ENCODE measurements around the gene RBM6. TPM values are rescaled to one million over a fixed set of nuclear protein-coding genes. Genes with fewer than 3 reads are reported as not detected.

The RBM6 gene
- total and polyA plus RNA-seq, 2 of the 4 experiments (the other 2 are of a cell fraction), result 38.5 to 64.6 TPM

DNA sequence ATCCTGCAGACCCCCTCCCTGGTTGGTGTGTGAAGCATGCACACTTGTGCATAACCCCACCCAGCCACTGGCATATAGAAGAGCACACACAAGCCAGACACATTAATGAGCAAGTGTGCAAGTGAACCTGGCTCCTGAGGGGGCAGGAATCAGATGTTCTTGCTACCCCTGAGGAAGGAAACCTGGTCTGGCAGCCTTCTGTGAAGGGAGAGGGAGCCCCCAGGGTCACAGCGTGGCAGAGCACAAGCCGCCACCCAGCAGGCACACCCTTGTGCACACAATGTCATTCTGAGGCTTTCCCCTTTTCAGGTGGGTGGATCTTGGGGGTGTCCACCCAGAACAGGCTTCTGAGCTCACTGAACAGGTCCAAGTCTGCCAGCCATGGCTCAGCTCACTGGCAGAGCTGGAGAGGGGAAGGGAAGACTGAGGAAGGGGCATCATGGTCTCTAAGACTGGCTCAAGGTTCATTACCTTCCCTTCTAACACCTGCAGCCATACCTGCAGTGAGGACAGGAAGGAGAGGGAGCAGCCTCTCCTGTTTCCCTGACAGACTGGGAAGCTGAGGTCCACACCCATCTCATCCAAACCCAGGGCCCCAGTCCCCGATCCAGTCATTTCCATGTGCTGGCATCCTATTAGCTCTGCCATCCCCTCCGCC lies 183.6 kb downstream of the RBM6 start (continued):
- no peak for TF ChIP-seq MAZ (IDR thresholded peaks at IDR 0.05; ENCODE audit: borderline replicate concordance, low read depth, low read length)

DNA sequence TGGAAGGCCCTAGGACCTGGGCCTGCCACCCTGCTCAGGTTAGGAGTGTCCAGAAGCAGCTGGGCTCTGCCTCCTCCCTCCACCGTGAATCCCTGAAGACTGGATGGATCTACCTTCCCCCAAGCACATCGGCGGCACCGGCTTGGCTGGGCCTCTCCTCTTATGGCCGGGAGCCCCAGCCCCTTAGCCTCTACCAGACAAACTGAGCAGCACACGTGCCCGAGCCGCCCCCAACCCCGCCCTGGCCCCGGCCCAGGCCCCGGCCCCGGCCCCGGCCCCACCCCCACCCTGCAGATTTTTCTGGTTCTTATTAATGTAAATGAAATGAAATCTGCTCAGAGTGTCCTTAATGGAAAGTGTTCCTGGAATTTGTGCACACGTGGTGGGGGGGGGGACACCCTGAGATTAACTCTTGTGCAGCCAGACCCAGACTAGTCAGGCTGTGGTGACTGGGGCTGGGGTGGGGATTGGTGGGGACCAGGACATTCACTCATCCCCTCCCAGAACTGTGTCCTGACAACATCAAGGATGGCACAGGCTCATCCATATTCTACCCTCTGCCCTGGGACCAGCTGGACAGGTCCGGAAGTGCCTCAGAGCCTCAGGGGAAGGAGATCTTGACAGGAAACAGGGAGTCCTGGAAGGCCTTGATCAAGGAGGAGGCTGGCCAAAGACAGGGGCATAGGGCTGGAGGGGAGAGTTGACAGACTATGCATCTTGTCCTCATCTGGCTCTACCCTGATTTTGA lies 184.3 kb downstream of the RBM6 start:
- in situ Hi-C loops (cut with MboI; ENCODE audit: low sequenced_read_pairs) (loop anchor here (5.0 kb wide), 1 partner anchor 58 kb away; no protein-coding TSS in a partner anchor), intact Hi-C loops (cut with micrococcal nuclease) (no loop called here), dilution Hi-C loops (cut with HindIII; ENCODE audit: low sequenced_read_pairs, unreplicated experiment) (no loop called here)
- Histone ChIP-seq H3K9ac (ENCODE audit: low read depth, low read length) (peak overlapping the region; percentile 6; the same call in 1 of the 2 replicates), H2AK5ac (ENCODE audit: low read depth, low read length) (0 out of 2 replicates have a peak overlapping the region, but pooled peaks have one; percentile 17), H3K14ac (replicated peaks; ENCODE audit: low read depth, low read length) (0 out of 2 replicates have a peak overlapping the region, but pooled peaks have one; percentile 17), H3K18ac (ENCODE audit: low read depth, low read length) (peak overlapping the region; percentile 24), H3K36me3 (ENCODE audit: control insufficient read depth, insufficient read depth, low read length) (peaks cover 15% of the 10 kb centered on the region), H4K91ac (ENCODE audit: insufficient read depth, low read depth, low read length) (peak overlapping the region; percentile 62), H3K9me3 (ENCODE audit: control insufficient read depth, insufficient read depth, low read length) (no peaks in the 10 kb centered on the region), H3K79me1 (ENCODE audit: low read depth in 1 of 2, low read length in 2 of 2) (peaks cover 0 to 12% of the 10 kb centered on the region in 2 experiments; a peak in 1 of 4 replicates), H3K4me3 (ENCODE audit: insufficient read depth, low read depth, low read length) (no peak overlapping the region), H4K20me1 (ENCODE audit: insufficient read depth, low read length) (peaks cover 30% of the 10 kb centered on the region), H2AFZ (replicated peaks; ENCODE audit: low read length, poor library complexity) (peak overlapping the region; percentile 86), H2BK15ac (ENCODE audit: low read depth, low read length) (peak overlapping the region; percentile 88; the same call in 2 of the 3 replicates), H2BK120ac (ENCODE audit: low read depth, low read length) (peak overlapping the region; percentile 63), H2BK5ac (ENCODE audit: low read depth, low read length, poor library complexity, severe bottlenecking) (peak overlapping the region; percentile 3), H3K56ac (ENCODE audit: extremely low read depth, insufficient read depth, low read length) (no peak overlapping the region), H4K8ac (ENCODE audit: low read depth in 2 of 2, low read length in 2 of 2) (peak overlapping the region; percentile 47 to 73; a peak in 2 of 4 replicates), H3K23ac (ENCODE audit: low read depth, low read length) (peak overlapping the region; percentile 75; the same call in 1 of the 2 replicates), H4K5ac (ENCODE audit: low read depth, low read length) (peak overlapping the region; percentile 58), H3K9me1 (ENCODE audit: insufficient read depth, low read length) (peaks cover 20% of the 10 kb centered on the region; the same call in 1 of the 2 replicates), H3K4ac (ENCODE audit: low read depth, low read length) (peak overlapping the region; percentile 72), H3K4me1 (ENCODE audit: control insufficient read depth, insufficient read depth, low read length) (peaks cover 31% of the 10 kb centered on the region), H2AK9ac (replicated peaks; ENCODE audit: low read depth, low read length, poor library complexity) (peak overlapping the region; percentile 93), H3K4me2 (ENCODE audit: low read depth, low read length) (no peak overlapping the region), H2BK20ac (ENCODE audit: low read depth, low read length) (no peak overlapping the region; the same call in 1 of the 2 replicates), H3K27me3 (ENCODE audit: control insufficient read depth, insufficient read depth, low read length) (no peaks in the 10 kb centered on the region), H3K27ac (ENCODE audit: insufficient read depth, low read length) (peak overlapping the region; percentile 27; the same call in 1 of the 2 replicates)
- POLR2A ChIA-PET (ENCODE audit: unreplicated experiment), result no interaction called here
- no TSS peak for BruUV-seq (replicated peaks)
- TF ChIP-seq, protein P1, sequence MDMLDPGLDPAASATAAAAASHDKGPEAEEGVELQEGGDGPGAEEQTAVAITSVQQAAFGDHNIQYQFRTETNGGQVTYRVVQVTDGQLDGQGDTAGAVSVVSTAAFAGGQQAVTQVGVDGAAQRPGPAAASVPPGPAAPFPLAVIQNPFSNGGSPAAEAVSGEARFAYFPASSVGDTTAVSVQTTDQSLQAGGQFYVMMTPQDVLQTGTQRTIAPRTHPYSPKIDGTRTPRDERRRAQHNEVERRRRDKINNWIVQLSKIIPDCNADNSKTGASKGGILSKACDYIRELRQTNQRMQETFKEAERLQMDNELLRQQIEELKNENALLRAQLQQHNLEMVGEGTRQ (IDR thresholded peaks at IDR 0.05; ENCODE audit: low read depth, low read length), result peak; percentile 43; the same call in 1 of the 2 replicates
- TF ChIP-seq CHD1 (IDR thresholded peaks at IDR 0.05; ENCODE audit: low read depth, low read length) (no peak), SMC3 (IDR thresholded peaks at IDR 0.05; ENCODE audit: low read depth, low read length) (no peak)
- DNase-seq (no peak), ATAC-seq (ENCODE audit: low read depth) (0 out of 2 replicates have a peak, but pooled peaks have one; percentile 2)
- CTCF ChIA-PET, result interaction anchor here (0.8 kb wide), 1 partner anchor 66 kb away, joined by 3 read pairs; no protein-coding TSS in a partner anchor
- no CpG with 5 or more reads among the region's 15 CpGs for WGBS, 2 experiments (ENCODE audit: extremely low coverage in 2 of 2, insufficient read length in 1 of 2)
